Measurements from ENCODE around the gene PXYLP1.

PXYLP1 gene

DNA sequence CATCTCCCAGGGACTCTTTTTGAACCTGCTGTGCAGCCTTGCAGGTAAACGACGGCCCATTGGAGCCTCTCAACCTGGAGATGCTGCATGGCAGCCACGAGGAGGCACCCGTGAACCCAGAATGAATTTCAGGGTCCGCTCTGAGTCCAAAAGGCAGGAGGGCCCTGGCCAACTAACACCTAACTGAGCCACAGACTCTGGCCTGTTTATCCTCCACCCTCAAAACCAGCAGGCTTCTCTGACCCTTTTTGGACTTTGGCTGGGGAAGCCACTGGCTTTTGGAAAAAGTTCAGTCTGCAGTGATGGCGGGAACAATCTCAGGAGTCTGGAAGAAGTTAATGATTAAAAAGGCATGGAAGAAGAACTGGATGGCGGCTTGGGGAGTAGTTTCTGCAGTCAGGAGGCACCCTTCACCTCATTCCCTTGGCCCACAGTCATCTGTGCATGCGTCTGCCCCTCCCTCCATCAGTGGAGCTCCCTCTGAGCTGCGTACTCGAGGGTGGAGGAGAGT is 4.1 kb downstream of the PXYLP1 start:
- TF ChIP-seq, protein P1, sequence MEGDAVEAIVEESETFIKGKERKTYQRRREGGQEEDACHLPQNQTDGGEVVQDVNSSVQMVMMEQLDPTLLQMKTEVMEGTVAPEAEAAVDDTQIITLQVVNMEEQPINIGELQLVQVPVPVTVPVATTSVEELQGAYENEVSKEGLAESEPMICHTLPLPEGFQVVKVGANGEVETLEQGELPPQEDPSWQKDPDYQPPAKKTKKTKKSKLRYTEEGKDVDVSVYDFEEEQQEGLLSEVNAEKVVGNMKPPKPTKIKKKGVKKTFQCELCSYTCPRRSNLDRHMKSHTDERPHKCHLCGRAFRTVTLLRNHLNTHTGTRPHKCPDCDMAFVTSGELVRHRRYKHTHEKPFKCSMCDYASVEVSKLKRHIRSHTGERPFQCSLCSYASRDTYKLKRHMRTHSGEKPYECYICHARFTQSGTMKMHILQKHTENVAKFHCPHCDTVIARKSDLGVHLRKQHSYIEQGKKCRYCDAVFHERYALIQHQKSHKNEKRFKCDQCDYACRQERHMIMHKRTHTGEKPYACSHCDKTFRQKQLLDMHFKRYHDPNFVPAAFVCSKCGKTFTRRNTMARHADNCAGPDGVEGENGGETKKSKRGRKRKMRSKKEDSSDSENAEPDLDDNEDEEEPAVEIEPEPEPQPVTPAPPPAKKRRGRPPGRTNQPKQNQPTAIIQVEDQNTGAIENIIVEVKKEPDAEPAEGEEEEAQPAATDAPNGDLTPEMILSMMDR (IDR thresholded peaks at IDR 0.05; ENCODE audit: control insufficient read depth, extremely low read depth, insufficient read depth): no peak
- DNase-seq (ENCODE audit: low read depth): no peak
- H3K4me3 ChIP-seq (ENCODE audit: low read depth, low read length): no peak overlapping the region

DNA sequence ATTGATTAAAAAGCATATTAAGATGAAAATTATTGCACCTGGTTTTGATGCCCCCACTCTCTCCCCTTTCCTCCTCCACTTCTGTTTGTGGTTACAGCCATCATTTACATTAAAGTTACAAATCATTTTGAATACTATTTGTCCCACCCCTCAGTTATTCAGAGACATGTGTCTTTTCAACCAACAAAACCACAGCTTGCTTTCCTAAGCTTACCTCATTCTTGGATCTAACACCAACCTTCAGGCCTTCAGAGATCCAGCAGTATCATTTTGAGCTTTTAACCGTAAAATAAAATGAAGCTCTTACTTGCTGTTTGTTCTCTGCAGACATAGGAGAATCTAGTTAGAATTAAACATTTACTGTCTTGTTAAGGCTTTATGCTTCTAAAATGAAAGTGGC is 4.7 kb downstream of the PXYLP1 start:
- TF ChIP-seq, protein P1 (IDR thresholded peaks at IDR 0.05; ENCODE audit: control insufficient read depth, extremely low read depth, insufficient read depth): no peak
- DNase-seq (ENCODE audit: low read depth): no peak
- no peak overlapping the region for H3K4me3 ChIP-seq (ENCODE audit: low read depth, low read length)

DNA sequence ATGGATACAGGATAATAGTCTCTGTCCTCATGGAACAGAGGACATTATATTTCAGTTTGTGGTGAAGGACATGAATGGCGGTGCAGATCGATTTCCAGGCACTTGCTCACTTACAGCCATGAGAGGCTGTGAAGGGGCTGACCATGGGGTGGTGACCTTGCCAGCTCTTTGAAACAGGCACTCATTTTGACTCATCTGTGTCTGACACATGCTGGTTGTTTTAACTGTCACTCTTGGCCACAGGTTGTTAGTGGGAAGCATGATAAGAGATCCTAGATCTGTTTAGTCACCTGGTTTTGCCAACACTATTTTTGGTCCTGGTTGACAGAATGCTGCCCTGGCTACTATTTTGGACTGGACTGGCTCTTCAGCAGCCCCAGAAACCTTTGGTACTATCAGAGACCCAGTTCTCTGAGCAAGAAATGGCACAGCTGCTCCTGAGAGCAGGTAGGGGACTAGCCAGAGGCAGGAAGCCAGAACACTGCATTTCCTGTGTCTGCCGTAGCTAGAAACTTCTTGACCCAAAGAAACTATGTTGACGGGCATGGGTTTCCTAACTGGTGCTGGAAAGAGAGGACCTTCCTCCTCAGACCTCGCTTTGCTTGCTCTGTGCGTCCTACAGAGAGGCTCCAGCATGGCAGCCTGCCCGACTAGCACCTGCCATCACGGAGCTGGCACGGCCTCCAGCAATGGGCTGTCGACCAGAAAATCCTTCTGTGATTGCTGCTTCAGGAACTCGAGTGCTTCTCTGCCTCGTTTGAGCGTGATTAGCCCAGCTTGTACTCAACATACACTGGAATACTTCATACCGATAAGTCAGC is 6.3 kb downstream of the PXYLP1 start:
- H3K4me3 ChIP-seq (ENCODE audit: low read depth, low read length): no peak overlapping the region
- DNase-seq (ENCODE audit: low read depth): peak; percentile 75
- TF ChIP-seq, protein P1 (IDR thresholded peaks at IDR 0.05; ENCODE audit: control insufficient read depth, extremely low read depth, insufficient read depth): no peak

DNA sequence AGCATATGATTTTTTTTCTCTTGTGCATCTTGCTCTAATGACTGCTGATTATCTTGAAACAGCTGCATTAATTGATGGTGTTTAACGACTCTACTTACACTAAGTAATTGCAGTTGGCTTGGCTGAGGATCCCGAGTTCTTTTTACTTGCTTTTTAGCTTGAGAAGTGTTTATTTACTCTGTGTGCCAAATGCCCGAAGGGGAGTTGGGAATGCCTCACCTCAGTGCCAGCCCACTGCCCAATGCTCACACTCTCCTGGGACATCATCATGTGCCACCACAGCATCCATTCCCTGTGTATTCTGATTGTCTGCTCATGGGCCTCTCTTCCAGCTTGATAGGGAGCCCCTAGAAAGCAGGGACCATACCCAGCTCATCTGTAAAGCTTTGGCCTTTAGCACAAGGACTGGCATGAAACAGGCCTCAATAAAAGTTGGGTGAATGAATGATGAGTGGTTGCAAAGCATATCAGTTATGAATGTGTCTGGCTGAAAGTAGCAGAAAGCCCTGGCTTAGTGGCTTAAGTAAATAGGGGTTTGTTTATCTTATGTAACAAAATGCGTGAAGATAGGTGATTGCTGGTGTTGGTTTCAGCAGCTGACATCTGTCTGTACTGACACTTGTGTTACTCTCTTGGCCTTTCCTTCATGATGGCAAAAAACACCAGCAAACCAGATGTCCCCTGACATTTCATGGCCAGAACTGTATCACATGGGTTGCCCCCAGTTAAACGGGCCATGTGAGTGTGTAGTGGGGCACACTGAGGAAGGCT is 8.1 kb downstream of the PXYLP1 start:
- TF ChIP-seq, protein P1 (IDR thresholded peaks at IDR 0.05; ENCODE audit: control insufficient read depth, extremely low read depth, insufficient read depth): no peak

DNA sequence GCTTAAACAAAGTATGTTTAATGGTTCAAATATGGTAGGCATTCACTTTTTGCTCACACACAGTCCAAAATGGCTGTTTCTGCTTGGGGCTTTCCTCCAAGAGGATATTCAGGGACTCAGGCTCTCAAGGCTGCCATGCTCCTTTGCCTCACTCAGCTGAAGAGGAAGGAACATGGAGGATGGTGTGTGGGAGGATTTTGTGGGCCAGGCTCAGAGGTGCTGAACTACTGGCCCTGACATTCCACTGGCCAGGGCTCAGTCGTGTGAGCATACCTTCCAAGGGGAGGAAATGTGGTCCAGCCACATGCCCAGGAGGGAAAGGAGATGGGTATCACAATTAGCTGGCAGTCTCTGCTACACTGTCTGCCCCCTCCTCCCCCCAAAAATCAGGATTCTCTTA is 8.7 kb downstream of the PXYLP1 start:
- no peak overlapping the region for H3K4me3 ChIP-seq (ENCODE audit: low read depth, low read length)
- TF ChIP-seq, protein P1 (IDR thresholded peaks at IDR 0.05; ENCODE audit: control insufficient read depth, extremely low read depth, insufficient read depth): no peak
- DNase-seq (ENCODE audit: low read depth): no peak

More for the DNA sequence above, 8.1 kb downstream of the PXYLP1 start:
- no peak overlapping the region for H3K4me3 ChIP-seq (ENCODE audit: low read depth, low read length)
- no peak for DNase-seq (ENCODE audit: low read depth)

DNA sequence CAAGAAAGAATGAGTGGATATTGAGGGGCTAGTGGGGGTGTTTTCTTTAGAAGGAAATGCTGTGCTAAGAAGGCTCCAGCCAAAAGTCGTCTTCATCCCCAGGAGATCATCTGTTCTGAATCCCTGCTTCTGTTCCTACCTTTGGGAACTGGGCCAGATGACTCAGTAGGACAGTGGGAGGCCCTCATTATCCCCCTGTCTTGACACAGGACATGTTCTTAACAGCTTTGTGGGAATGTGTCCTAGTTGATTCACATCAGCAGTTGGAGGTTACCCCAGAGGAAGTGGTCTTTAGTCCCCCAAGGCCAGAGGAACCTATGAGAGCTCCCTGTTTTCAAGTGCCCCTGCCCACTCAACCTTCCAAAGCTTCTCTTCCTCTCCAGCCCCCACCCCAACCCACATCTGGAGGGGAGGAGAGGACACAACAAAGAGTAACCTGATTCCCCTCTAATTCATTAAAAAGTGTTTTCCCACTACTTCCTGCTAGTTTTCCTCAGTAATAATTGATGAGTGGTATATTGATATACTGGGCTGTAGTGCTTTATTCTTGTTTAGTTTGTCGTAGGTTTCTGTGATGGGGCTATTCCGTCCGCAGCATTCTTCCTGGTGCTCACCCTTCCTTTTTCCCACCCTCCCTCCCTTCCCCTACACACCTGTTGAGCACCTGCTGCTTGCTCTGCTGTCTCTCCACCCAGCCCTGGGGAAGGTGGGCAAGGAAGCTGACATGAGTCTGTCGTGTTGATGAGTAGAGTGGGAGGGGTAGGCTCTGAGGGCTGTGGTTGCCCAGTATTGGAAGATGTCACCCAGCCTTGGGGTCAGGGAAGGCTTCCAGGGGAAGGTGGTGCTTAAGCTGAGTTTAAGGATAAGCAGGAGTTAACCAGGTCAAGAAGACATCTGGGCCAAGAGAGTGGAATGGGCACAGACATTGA is 9.3 kb downstream of the PXYLP1 start:
- no peak overlapping the region for H3K4me3 ChIP-seq (ENCODE audit: low read depth, low read length)
- TF ChIP-seq, protein P1 (IDR thresholded peaks at IDR 0.05; ENCODE audit: control insufficient read depth, extremely low read depth, insufficient read depth): no peak
- no peak for DNase-seq (ENCODE audit: low read depth)
